Psoas muscle (tissue), 8 donors: ENCODE data around the gene PCP4L1. TPM values are rescaled to one million over a fixed set of nuclear protein-coding genes. Genes with fewer than 3 reads are reported as not detected.

ENCODE experiments used
- ATAC-seq, 4 donors: fragments of 200-7000 bp; cut with Tn5 transposase; one replicate each; pipeline ENCODE4 v1.9.1; 2020; ENCODE audit warnings: moderate library complexity in 3 of 4, mild to moderate bottlenecking in 2 of 4
- DNase-seq, 2 donors: peaks; one replicate each; pipeline ENCODE4 v3.0.0-alpha.2; 2020
- H3K27ac ChIP-seq: fragments of 200-600 bp; one replicate; pipeline ENCODE4 v1.8.0; 2022
- H3K27me3 ChIP-seq, 3 donors: fragments of 200-600 bp in 1 of 3; one replicate each; pipeline versions ENCODE4 v1.6.1 to v1.8.0; 2013 to 2022; ENCODE audit warnings: low read length in 2 of 3, mild to moderate bottlenecking in 2 of 3, moderate library complexity in 1 of 3; ENCODE audit not compliant: insufficient read depth in 3 of 3
- H3K36me3 ChIP-seq, 2 donors: fragments of 200-600 bp in 1 of 2; one replicate each; pipeline versions ENCODE4 v1.6.1 to v1.8.0; 2013 to 2022; ENCODE audit warnings: low read depth in 1 of 2, mild to moderate bottlenecking in 1 of 2, moderate library complexity in 1 of 2; ENCODE audit not compliant: insufficient read depth in 1 of 2
- H3K4me1 ChIP-seq: fragments of 200-600 bp; one replicate; pipeline ENCODE4 v1.8.0; 2022
- H3K4me3 ChIP-seq: fragments of 200-600 bp; one replicate; pipeline ENCODE4 v1.8.0; 2022; ENCODE audit warnings: mild to moderate bottlenecking
- H3K9me3 ChIP-seq: fragments of 200-600 bp; one replicate; pipeline ENCODE4 v1.8.0; 2022
- CTCF ChIP-seq: fragments of 200-600 bp; IDR thresholded peaks from one replicate; pipeline ENCODE4 v1.8.0; 2022; ENCODE audit warnings: antibody characterized with exemption
- WGBS, 3 donors: extraction: QIAGEN DNeasy Blood & Tissue Kit; methylation state at CpG; one replicate each; pipeline versions ENCODE4 v1.1.6 to v1.1.7; 2013; 5-methylcytosine and 5-hydroxymethylcytosine counted together
- intact Hi-C, 2 donors: fragments of 100-400 bp; cut with DNase I; formaldehyde crosslinking; loops; one replicate each; pipeline versions ENCODE4 v1.11.0 to v1.14.2; 2022
- polyA plus RNA-seq, 3 donors: library from polyadenylated mRNA; stranded (reverse); fragments of 200-250 nt; gene quantifications; one replicate each; pipeline ENCODE4 v1.2.3, GENCODE V29; 2013
- total RNA-seq, 4 donors: library from RNA; stranded (reverse); fragmentation: NEBNext Ultra II Directional in 2 of 4; extraction: Animal tissue kit (Norgen Biotek cat#: 25700) in 2 of 4; gene quantifications; one replicate each; pipeline versions ENCODE4 v1.2.1 to v1.2.4, GENCODE V29; 2021 to 2023
- donor health status: healthy with polysubstance abuse.
- donor health status: DM: no; HTN: no; CAD: no; lungs with moderate emphysema.
- donor health status: Bipolar disorder and iron deficiency.
- donor health status: healthy.
- donor health status: DM: yes; HTN: yes; CAD: no.
- donor health status: DM: no; HTN: no; CAD: no.
- donor health status: DM: no; HTN: no; CAD: no.
- donor health status: DM: yes; HTN: yes; CAD: no.

Gene PCP4L1
- total and polyA plus RNA-seq, 7 donors = 0.21 to 0.45 (median 0.26) TPM; not detected in 3

GRCh38 chr1:161274874-161275273 is 16.3 kb downstream of the PCP4L1 start:
- intact Hi-C loops = no loop called here
- H3K4me1 ChIP-seq = no peaks in the 10 kb centered on the region
- WGBS, 3 donors = 34 to 40% (median 39%) methylated on average over 3 of the region's 3 CpGs
- peaks cover 4 to 14% (median 5%) of the 10 kb centered on the region in 3 donors for H3K27me3 ChIP-seq
- H3K27ac ChIP-seq = no peak overlapping the region
- no peaks in the 10 kb centered on the region for H3K9me3 ChIP-seq
- H3K36me3 ChIP-seq = no peaks in the 10 kb centered on the region
- no peak overlapping the region for H3K4me3 ChIP-seq
- DNase-seq = no peak
- TF ChIP-seq CTCF = no peak
- no peak for ATAC-seq

DNA sequence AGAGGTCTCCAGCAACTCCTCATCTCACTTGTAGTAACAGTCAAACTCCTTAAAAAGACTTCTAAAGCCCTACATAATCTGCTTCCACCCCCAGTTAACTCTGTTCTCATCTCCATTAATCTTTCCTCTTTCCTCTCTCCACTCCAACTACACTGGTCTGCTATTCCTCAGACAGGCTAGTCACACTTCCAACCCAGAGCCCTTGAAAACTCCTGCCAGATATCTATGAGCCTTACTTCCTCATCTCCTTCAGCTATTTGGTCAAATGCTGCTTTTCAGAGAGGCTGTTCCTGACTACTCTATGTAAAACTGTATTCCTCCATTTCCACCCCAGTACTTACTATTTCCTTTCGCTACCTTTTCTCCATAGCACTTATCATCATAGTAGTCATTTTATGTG is 24.4 kb downstream of the PCP4L1 start:
- intact Hi-C loops = no loop called here
- H3K4me3 ChIP-seq = no peak overlapping the region
- H3K27ac ChIP-seq = no peak overlapping the region
- no peak for DNase-seq
- no peaks in the 10 kb centered on the region for H3K4me1 ChIP-seq
- no peak for ATAC-seq
- 91 to 97% (median 94%) methylated on average over 1 of the region's 1 CpG for WGBS, 3 donors
- no peaks in the 10 kb centered on the region for H3K9me3 ChIP-seq
- TF ChIP-seq CTCF = no peak
- peaks cover 0 to 11% (median 3%) of the 10 kb centered on the region in 3 donors for H3K27me3 ChIP-seq
- no peaks in the 10 kb centered on the region for H3K36me3 ChIP-seq

GRCh38 chr1:161285113-161285512 is 26.6 kb downstream of the PCP4L1 start:
- 78 to 83% (median 83%) methylated on average over 2 of the region's 2 CpGs for WGBS, 3 donors
- TF ChIP-seq CTCF = no peak
- intact Hi-C loops = no loop called here

GRCh38 chr1:161285521-161285920 is 27.0 kb downstream of the PCP4L1 start:
- TF ChIP-seq CTCF = no peak
- DNase-seq = no peak
- Histone ChIP-seq H3K4me3 (no peak overlapping the region), H3K27me3 (peaks cover 0 to 11% (median 3%) of the 10 kb centered on the region in 3 donors), H3K9me3 (no peaks in the 10 kb centered on the region), H3K36me3 (no peaks in the 10 kb centered on the region), H3K4me1 (no peaks in the 10 kb centered on the region), H3K27ac (no peak overlapping the region)
- intact Hi-C loops = no loop called here
- ATAC-seq = no peak
- WGBS, 3 donors = 52 to 62% (median 56%) methylated on average over 5 of the region's 5 CpGs

More at GRCh38 chr1:161285113-161285512, 26.6 kb downstream of the PCP4L1 start:
- ATAC-seq (no peak), DNase-seq (no peak)
- no peaks in the 10 kb centered on the region for H3K4me1 ChIP-seq
- no peaks in the 10 kb centered on the region for H3K9me3 ChIP-seq
- no peaks in the 10 kb centered on the region for H3K36me3 ChIP-seq
- H3K27ac ChIP-seq = no peak overlapping the region
- no peak overlapping the region for H3K4me3 ChIP-seq
- H3K27me3 ChIP-seq = peaks cover 0 to 11% (median 3%) of the 10 kb centered on the region in 3 donors

GRCh38 chr1:161287482-161288054 is 29.0 kb downstream of the PCP4L1 start:
- H3K27me3 ChIP-seq = peaks cover 0 to 11% (median 3%) of the 10 kb centered on the region in 3 donors
- H3K9me3 ChIP-seq = no peaks in the 10 kb centered on the region
- ATAC-seq (no peak), DNase-seq (no peak)
- H3K4me3 ChIP-seq = no peak overlapping the region
- H3K27ac ChIP-seq = no peak overlapping the region
- H3K36me3 ChIP-seq = no peaks in the 10 kb centered on the region
- no peaks in the 10 kb centered on the region for H3K4me1 ChIP-seq
- WGBS, 3 donors = 82 to 90% (median 89%) methylated on average over 3 of the region's 3 CpGs
- no peak for TF ChIP-seq CTCF
- intact Hi-C loops = no loop called here
